Type B pancreatic cell (in vitro differentiated cells): Measurements from ENCODE around the gene GRAMD1C. TPM values are rescaled to one million over a fixed set of nuclear protein-coding genes. Genes with fewer than 3 reads are reported as not detected.

Source experiments
- DNase-seq: peaks from one replicate; pipeline ENCODE4 v3.0.0; 2021; ENCODE audit warnings: mixed read lengths; ENCODE audit not compliant: unreplicated experiment; ENCODE audit errors: extremely low spot score
- H3K27ac Mint-ChIP-seq: 2 replicates; pipeline ENCODE4 v1.8.0; 2021; ENCODE audit warnings: mild to moderate bottlenecking, mixed read lengths
- H3K27me3 Mint-ChIP-seq: 2 replicates; pipeline ENCODE4 v1.8.0; 2021; ENCODE audit warnings: mixed read lengths
- H3K36me3 Mint-ChIP-seq: 2 replicates; pipeline ENCODE4 v1.8.0; 2021; ENCODE audit warnings: mixed read lengths
- H3K4me1 Mint-ChIP-seq: one replicate; pipeline ENCODE4 v1.8.0; 2021; ENCODE audit warnings: mixed read lengths; ENCODE audit not compliant: unreplicated experiment
- H3K4me3 Mint-ChIP-seq: 2 replicates; pipeline ENCODE4 v1.8.0; 2021; ENCODE audit warnings: mild to moderate bottlenecking, mixed read lengths
- H3K9me3 Mint-ChIP-seq: 2 replicates; pipeline ENCODE4 v1.8.0; 2021; ENCODE audit warnings: mixed read lengths
- total RNA-seq: library from RNA; stranded (reverse); gene quantifications from 2 replicates; pipeline ENCODE4 v1.2.1, GENCODE V29; 2021; ENCODE audit warnings: low replicate concordance
- TF ChIP-seq, protein P1 (sequence below): fragments of 200-600 bp; sonication (generic); conservative IDR thresholded peaks from 2 replicates; pipeline ENCODE4 v1.5.0; 2021; ENCODE audit warnings: antibody characterized with exemption, mild to moderate bottlenecking

The GRAMD1C gene
- total RNA-seq, 1 donor from 2014 or later = 7.3 TPM

DNA sequence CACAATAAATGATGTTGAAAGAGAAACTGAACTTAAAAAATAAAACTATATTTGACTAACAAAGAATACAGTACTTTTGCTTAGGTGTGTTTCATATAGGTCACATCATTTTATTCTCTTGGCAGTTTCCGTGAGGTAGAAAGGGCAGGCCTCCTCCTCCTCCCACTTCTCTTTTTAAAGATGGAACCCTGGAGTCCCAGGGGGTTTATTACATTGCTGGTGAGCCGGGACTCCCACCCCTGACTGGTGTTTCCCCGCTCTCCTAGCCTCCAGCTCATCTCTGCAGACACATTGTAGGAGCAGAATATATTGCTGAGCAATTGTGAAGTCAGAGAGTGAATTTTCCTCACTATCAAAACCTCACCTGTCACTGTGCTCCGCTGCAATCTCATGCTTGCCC, 139.2 kb downstream of the GRAMD1C start:
- no peak overlapping the region for H3K4me3 Mint-ChIP-seq
- TF ChIP-seq, protein P1, sequence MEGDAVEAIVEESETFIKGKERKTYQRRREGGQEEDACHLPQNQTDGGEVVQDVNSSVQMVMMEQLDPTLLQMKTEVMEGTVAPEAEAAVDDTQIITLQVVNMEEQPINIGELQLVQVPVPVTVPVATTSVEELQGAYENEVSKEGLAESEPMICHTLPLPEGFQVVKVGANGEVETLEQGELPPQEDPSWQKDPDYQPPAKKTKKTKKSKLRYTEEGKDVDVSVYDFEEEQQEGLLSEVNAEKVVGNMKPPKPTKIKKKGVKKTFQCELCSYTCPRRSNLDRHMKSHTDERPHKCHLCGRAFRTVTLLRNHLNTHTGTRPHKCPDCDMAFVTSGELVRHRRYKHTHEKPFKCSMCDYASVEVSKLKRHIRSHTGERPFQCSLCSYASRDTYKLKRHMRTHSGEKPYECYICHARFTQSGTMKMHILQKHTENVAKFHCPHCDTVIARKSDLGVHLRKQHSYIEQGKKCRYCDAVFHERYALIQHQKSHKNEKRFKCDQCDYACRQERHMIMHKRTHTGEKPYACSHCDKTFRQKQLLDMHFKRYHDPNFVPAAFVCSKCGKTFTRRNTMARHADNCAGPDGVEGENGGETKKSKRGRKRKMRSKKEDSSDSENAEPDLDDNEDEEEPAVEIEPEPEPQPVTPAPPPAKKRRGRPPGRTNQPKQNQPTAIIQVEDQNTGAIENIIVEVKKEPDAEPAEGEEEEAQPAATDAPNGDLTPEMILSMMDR = no peak
- no peak for DNase-seq
- no peaks in the 10 kb centered on the region for H3K27me3 Mint-ChIP-seq
- H3K9me3 Mint-ChIP-seq = peaks cover 11% of the 10 kb centered on the region
- H3K36me3 Mint-ChIP-seq = peaks cover 10% of the 10 kb centered on the region
- H3K27ac Mint-ChIP-seq = no peak overlapping the region
- H3K4me1 Mint-ChIP-seq = no peaks in the 10 kb centered on the region

DNA sequence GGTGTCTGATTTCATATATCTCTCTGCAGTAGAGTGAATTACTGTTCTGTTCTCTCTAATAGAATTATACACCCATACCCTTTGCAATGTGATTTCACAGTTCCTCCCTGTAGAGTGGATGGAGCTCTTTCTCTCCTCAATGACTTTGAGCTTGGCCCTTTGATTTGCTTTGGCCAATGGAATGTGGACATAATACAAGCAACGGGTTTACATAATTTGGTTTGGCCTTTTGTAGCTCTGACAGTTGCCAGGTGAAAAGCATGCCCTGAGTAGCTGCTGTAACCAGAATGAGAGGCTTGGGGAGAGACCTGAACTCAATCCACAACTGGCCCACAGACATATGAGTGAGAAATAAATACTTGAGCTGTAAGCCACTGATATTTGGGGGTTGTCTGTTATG, 141.3 kb downstream of the GRAMD1C start:
- no peak overlapping the region for H3K4me3 Mint-ChIP-seq
- H3K36me3 Mint-ChIP-seq = peaks cover under 1% of the 10 kb centered on the region
- peaks cover under 1% of the 10 kb centered on the region for H3K9me3 Mint-ChIP-seq
- TF ChIP-seq, protein P1 = no peak
- DNase-seq = no peak
- H3K27me3 Mint-ChIP-seq = no peaks in the 10 kb centered on the region
- no peaks in the 10 kb centered on the region for H3K4me1 Mint-ChIP-seq
- H3K27ac Mint-ChIP-seq = no peak overlapping the region

DNA sequence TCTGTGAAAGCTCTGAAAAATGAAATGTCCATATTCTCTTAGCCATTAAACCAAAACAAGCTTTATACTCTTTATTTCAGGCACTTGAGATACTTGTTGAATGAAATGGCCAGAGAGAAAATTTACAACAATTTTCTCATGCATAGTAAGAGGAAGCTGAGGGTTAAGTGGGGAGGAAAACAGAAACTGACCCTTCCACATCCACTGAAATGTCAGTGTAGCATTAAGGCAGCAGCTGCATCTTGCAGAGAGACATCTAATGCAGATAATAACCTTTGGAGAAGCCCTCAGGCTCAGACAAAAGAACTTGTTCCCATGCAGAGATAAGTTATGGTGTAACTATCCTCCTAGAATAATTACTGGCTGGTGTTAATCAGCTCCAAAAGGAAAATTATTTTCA, 143.2 kb downstream of the GRAMD1C start:
- no peaks in the 10 kb centered on the region for H3K9me3 Mint-ChIP-seq
- H3K27ac Mint-ChIP-seq = no peak overlapping the region
- no peaks in the 10 kb centered on the region for H3K27me3 Mint-ChIP-seq
- H3K36me3 Mint-ChIP-seq = no peaks in the 10 kb centered on the region
- no peaks in the 10 kb centered on the region for H3K4me1 Mint-ChIP-seq
- H3K4me3 Mint-ChIP-seq = no peak overlapping the region
- TF ChIP-seq, protein P1 = no peak
- DNase-seq = no peak

DNA sequence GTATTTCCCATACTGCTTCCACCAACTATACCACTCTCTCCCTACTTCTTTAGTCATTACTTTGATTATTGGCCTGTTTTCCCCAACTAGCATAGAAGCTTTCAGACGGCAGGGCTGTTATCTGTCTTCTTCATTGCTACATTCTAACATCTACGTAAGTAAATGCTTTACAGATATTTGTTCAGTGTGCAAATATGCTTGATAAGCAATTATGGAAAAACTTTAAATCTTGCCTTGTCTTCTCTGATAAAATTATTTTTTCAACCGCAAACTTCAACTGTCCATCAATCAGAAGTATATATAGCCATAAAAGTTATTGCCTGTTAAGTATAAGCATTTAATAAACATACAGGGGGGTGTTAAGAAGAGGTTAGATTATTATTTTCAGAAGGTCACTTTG, 145.0 kb downstream of the GRAMD1C start:
- no peaks in the 10 kb centered on the region for H3K4me1 Mint-ChIP-seq
- no peak overlapping the region for H3K27ac Mint-ChIP-seq
- no peaks in the 10 kb centered on the region for H3K36me3 Mint-ChIP-seq
- no peaks in the 10 kb centered on the region for H3K9me3 Mint-ChIP-seq
- H3K27me3 Mint-ChIP-seq = no peaks in the 10 kb centered on the region
- TF ChIP-seq, protein P1 = no peak
- no peak for DNase-seq
- no peak overlapping the region for H3K4me3 Mint-ChIP-seq

DNA sequence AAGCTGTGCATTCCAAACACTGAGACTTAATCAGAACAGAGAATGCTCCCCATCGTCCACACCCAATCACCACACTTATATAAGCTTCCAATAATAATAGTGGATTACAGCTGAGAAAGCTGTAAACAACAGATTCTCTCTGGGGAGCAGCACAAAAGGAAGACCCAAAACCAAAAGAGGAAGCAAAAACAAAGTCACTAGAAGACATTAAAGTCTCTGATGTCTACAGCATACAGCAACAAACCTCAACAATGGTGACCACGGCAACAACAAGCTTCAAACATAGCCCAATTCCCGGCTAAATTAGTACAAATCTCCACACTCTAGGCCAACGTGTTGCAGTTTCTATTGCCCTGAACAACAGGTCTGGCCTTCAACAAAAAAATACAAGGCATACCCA, 147.0 kb downstream of the GRAMD1C start:
- H3K4me3 Mint-ChIP-seq = no peak overlapping the region
- H3K27ac Mint-ChIP-seq = no peak overlapping the region
- H3K4me1 Mint-ChIP-seq = no peaks in the 10 kb centered on the region

More for the DNA sequence above, 147.0 kb downstream of the GRAMD1C start:
- TF ChIP-seq, protein P1 = no peak
- H3K9me3 Mint-ChIP-seq = no peaks in the 10 kb centered on the region
- H3K27me3 Mint-ChIP-seq = no peaks in the 10 kb centered on the region
- H3K36me3 Mint-ChIP-seq = peaks cover 6% of the 10 kb centered on the region
- no peak for DNase-seq

Other genes starting within 250 kb of the GRAMD1C start
- 14.1 and 20.8 TPM in 2 replicates for gene USF3, start 142.1 kb upstream of the GRAMD1C start, total RNA-seq
- gene NAA50, start 92.5 kb upstream of the GRAMD1C start, total RNA-seq = 117 and 138 TPM in 2 replicates
- gene ATP6V1A, start 91.8 kb upstream of the GRAMD1C start, total RNA-seq = 71.5 and 91.0 TPM in 2 replicates
- gene ZDHHC23, start 109.2 kb downstream of the GRAMD1C start, total RNA-seq = 8.1 and 8.5 TPM in 2 replicates
- 4.7 and 8.4 TPM in 2 replicates for gene CCDC191, start 217.7 kb downstream of the GRAMD1C start, total RNA-seq
- gene QTRT2, start 217.9 kb downstream of the GRAMD1C start, total RNA-seq = 35.0 and 36.6 TPM in 2 replicates